HCT116 (cell line): Measurements from ENCODE around the gene RPS6KA2.

ENCODE experiments used
- ATF3 ChIP-seq: IDR thresholded peaks from 2 replicates; pipeline ENCODE4 v1.6.1; 2012
- CTCF ChIP-seq, 3 experiments: fragments of 200-600 bp in 1 of 3; sonication (generic) in 1 of 3; IDR thresholded peaks in 2 of 3; conservative IDR thresholded peaks in 1 of 3; 2 replicates each; pipeline ENCODE4 v1.5.1; 2012 to 2017; ENCODE audit warnings: low read depth in 2 of 3, low read length in 2 of 3, antibody characterized with exemption in 1 of 3, borderline replicate concordance in 1 of 3, control low read depth in 1 of 3, mild to moderate bottlenecking in 1 of 3, mixed read lengths in 1 of 3, mixed run types in 1 of 3, moderate library complexity in 1 of 3; ENCODE audit not compliant: insufficient read depth in 1 of 3
- EZH2 ChIP-seq: fragments of 200-600 bp; sonication (generic); IDR thresholded peaks from 2 replicates; pipeline ENCODE4 v1.6.1; 2017; ENCODE audit warnings: antibody characterized with exemption, mixed run types
- EZH2phosphoT487 ChIP-seq: fragments of 200-600 bp; IDR thresholded peaks from 2 replicates; pipeline ENCODE4 v1.6.1; 2018; ENCODE audit warnings: antibody characterized with exemption, borderline replicate concordance
- JUND ChIP-seq: IDR thresholded peaks from 2 replicates; pipeline ENCODE4 v1.6.1; 2012
- MAX ChIP-seq: IDR thresholded peaks from 2 replicates; pipeline ENCODE4 v1.6.1; 2012
- POLR2A ChIP-seq: IDR thresholded peaks from 2 replicates; pipeline ENCODE4 v1.7.0; 2011; ENCODE audit warnings: borderline replicate concordance; ENCODE audit not compliant: insufficient read depth, insufficient read length; ENCODE audit errors: extremely low read depth
- POLR2AphosphoS5 ChIP-seq: IDR thresholded peaks from 2 replicates; pipeline ENCODE4 v1.6.1; 2011; ENCODE audit warnings: mild to moderate bottlenecking, low read depth, low read length, moderate library complexity
- RAD21 ChIP-seq: IDR thresholded peaks from 2 replicates; pipeline ENCODE4 v1.6.1; 2012; ENCODE audit warnings: low read depth, mild to moderate bottlenecking
- REST ChIP-seq: IDR thresholded peaks from 2 replicates; pipeline ENCODE4 v1.6.1; 2012; ENCODE audit warnings: low read depth
- SIN3A ChIP-seq: IDR thresholded peaks from 2 replicates; pipeline ENCODE4 v1.6.1; 2012; ENCODE audit warnings: low read depth
- SP1 ChIP-seq: IDR thresholded peaks from 2 replicates; pipeline ENCODE4 v1.6.1; 2012; ENCODE audit warnings: low read depth
- TCF7L2 ChIP-seq: IDR thresholded peaks from 2 replicates; pipeline ENCODE4 v1.7.0; 2011; ENCODE audit warnings: borderline replicate concordance, inconsistent platforms; ENCODE audit not compliant: insufficient read depth, insufficient read length; ENCODE audit errors: extremely low read depth
- ZNF274 ChIP-seq: fragments of 200-500 bp; sonication (Bioruptor generic); IDR thresholded peaks from 2 replicates; pipeline ENCODE4 v1.6.1; 2014; ENCODE audit warnings: mild to moderate bottlenecking, low read depth, low read length, inconsistent platforms

- TF ChIP-seq MAX (no peak), POLR2AphosphoS5 (no peak), CTCF (IDR thresholded peaks at IDR 0.05 in 2 of 3, conservative IDR thresholded peaks at IDR 0.05 in 1 of 3; ENCODE audit: borderline replicate concordance in 1 of 3, insufficient read depth in 1 of 3, low read depth in 2 of 3, low read length in 2 of 3) (no peak), SP1 (no peak), POLR2A (no peak), REST (no peak), RAD21 (no peak), JUND (no peak), EZH2 (no peak), EZH2phosphoT487 (no peak), ATF3 (no peak), SIN3A (no peak), ZNF274 (no peak), TCF7L2 (no peak)
Observed at GRCh38 chr6:166413491-166413951, 213.5 kb downstream of the RPS6KA2 start.
